Embryonic facial prominence (tissue), 1 donor: Measurements from ENCODE around the gene TGFB2.

Experiments used
- DNase-seq: peaks from one replicate; pipeline ENCODE4 v3.0.0-alpha.2; 2016; ENCODE audit errors: extremely low spot score

Gene TGFB2

GRCh38 chr1:218485241-218485928, 140.2 kb downstream of the TGFB2 start:
- no peak for DNase-seq

- DNase-seq = no peak
Measured at GRCh38 chr1:218488531-218488930, 143.4 kb downstream of the TGFB2 start.

DNA sequence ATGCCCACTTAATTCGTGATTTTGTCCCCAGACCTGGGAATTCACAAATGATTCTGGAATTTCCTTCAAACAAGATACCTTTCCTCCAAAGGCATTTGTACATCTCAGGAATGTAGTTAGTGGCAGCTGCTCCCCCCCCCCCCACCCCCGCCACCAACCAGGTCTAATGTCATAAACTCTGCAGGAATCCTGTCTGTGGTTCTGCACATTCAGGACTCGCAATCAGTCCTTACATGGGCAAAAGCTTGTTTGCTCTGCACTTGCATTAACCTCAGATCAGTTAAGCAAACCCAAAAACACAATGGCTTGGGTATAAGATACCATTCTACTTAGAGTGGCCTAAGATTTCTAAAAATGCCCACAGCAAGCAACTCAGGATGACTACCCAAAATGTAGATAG, 143.8 kb downstream of the TGFB2 start:
- DNase-seq = no peak

GRCh38 chr1:218490406-218490922, 145.3 kb downstream of the TGFB2 start:
- no peak for DNase-seq

DNA sequence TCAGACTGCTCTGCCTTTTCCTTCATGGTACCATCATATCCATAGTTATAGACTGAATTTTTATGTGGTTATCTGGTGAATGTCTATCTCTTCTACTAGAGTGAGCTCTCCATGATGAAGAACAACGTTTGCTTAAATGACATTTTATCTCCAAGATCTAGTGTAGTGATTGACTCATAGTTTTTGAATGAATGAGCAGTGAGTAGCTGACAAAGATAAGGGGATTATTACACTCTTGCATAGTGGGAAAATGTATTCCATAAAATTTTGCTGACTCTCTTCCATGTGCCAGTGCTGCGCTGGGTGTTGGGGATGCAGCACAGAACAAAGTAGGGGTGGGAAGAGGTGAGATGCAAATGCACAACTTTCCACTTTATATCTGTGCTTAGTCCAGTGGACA, 147.7 kb downstream of the TGFB2 start:
- no peak for DNase-seq

GRCh38 chr1:218493986-218494385, 148.8 kb downstream of the TGFB2 start:
- DNase-seq = no peak
